Liver (tissue), 9 donors: ENCODE measurements around the gene FAM204A. TPM values are rescaled to one million over a fixed set of nuclear protein-coding genes. Genes with fewer than 3 reads are reported as not detected.
A peak's percentile ranks its signal among the peaks of the same experiment; 100 is the strongest.

Source experiments
- DNase-seq: peaks from one replicate; pipeline ENCODE4 v3.0.0-alpha.2; 2017; ENCODE audit warnings: low spot score
- H3K27ac ChIP-seq, 2 donors: one replicate each; pipeline ENCODE4 v1.7.0; 2013; ENCODE audit warnings: inconsistent platforms in 2 of 2, low read length in 2 of 2, control low read depth in 1 of 2, low read depth in 1 of 2, mild to moderate bottlenecking in 1 of 2
- H3K27me3 ChIP-seq, 4 donors: one replicate each; pipeline versions ENCODE4 v1.6.1 to v1.7.0; 2013; ENCODE audit warnings: low read length in 3 of 4, inconsistent platforms in 1 of 4, mild to moderate bottlenecking in 1 of 4, moderate library complexity in 1 of 4; ENCODE audit not compliant: control insufficient read depth in 4 of 4, insufficient read depth in 4 of 4
- H3K36me3 ChIP-seq, 4 donors: one replicate each; pipeline versions ENCODE4 v1.6.1 to v1.7.0; 2013; ENCODE audit warnings: low read length in 3 of 4, mild to moderate bottlenecking in 3 of 4, low read depth in 1 of 4, moderate library complexity in 1 of 4; ENCODE audit not compliant: control insufficient read depth in 4 of 4, insufficient read depth in 3 of 4
- H3K4me1 ChIP-seq, 4 donors: one replicate each; pipeline versions ENCODE4 v1.6.1 to v1.7.0; 2013; ENCODE audit warnings: low read length in 3 of 4, mild to moderate bottlenecking in 3 of 4, moderate library complexity in 1 of 4; ENCODE audit not compliant: control insufficient read depth in 4 of 4, insufficient read depth in 4 of 4
- H3K4me3 ChIP-seq, 3 donors: one replicate each; pipeline versions ENCODE4 v1.6.1 to v1.7.0; 2013; ENCODE audit warnings: low read length in 3 of 3, control low read depth in 1 of 3, low read depth in 1 of 3, mild to moderate bottlenecking in 1 of 3
- H3K9ac ChIP-seq, 2 donors: one replicate each; pipeline ENCODE4 v1.7.0; 2013; ENCODE audit warnings: low read length in 2 of 2, mild to moderate bottlenecking in 2 of 2, moderate library complexity in 2 of 2, control low read depth in 1 of 2, low read depth in 1 of 2
- H3K9me3 ChIP-seq, 4 donors: one replicate each; pipeline versions ENCODE4 v1.6.1 to v1.7.0; 2013; ENCODE audit warnings: low read length in 3 of 4; ENCODE audit not compliant: control insufficient read depth in 4 of 4
- EGR1 ChIP-seq, 2 donors: IDR thresholded peaks; 2 replicates each; pipeline ENCODE4 v1.6.1; 2016 to 2018; ENCODE audit warnings: antibody characterized with exemption in 2 of 2, low read depth in 2 of 2
- FOXA1 ChIP-seq: IDR thresholded peaks from 2 replicates; pipeline ENCODE4 v1.6.1; 2016; ENCODE audit warnings: antibody characterized with exemption
- FOXA2 ChIP-seq: IDR thresholded peaks from 2 replicates; pipeline ENCODE4 v1.6.1; 2016; ENCODE audit warnings: antibody characterized with exemption
- GABPA ChIP-seq, 2 donors: IDR thresholded peaks in 1 of 2; conservative IDR thresholded peaks in 1 of 2; 2 replicates each; pipeline ENCODE4 v1.6.1; 2016; ENCODE audit warnings: antibody characterized with exemption in 2 of 2, mild to moderate bottlenecking in 1 of 2, moderate library complexity in 1 of 2
- HNF4A ChIP-seq, 2 donors: conservative IDR thresholded peaks; 2 replicates each; pipeline ENCODE4 v1.6.1; 2016; ENCODE audit warnings: antibody characterized with exemption in 2 of 2, mild to moderate bottlenecking in 2 of 2
- HNF4G ChIP-seq: IDR thresholded peaks from 2 replicates; pipeline ENCODE4 v1.6.1; 2016; ENCODE audit warnings: antibody characterized with exemption
- JUND ChIP-seq, 2 donors: IDR thresholded peaks; 2 replicates each; pipeline ENCODE4 v1.6.1; 2016; ENCODE audit warnings: antibody characterized with exemption in 2 of 2
- NR2F2 ChIP-seq: IDR thresholded peaks from 2 replicates; pipeline ENCODE4 v1.6.1; 2016; ENCODE audit warnings: antibody characterized with exemption
- RAD21 ChIP-seq, 2 donors: IDR thresholded peaks; 2 replicates each; pipeline ENCODE4 v1.6.1; 2016; ENCODE audit warnings: antibody characterized with exemption in 2 of 2, mild to moderate bottlenecking in 2 of 2
- RXRA ChIP-seq, 2 donors: IDR thresholded peaks; 2 replicates each; pipeline ENCODE4 v1.6.1; 2017 to 2018; ENCODE audit warnings: antibody characterized with exemption in 2 of 2, mild to moderate bottlenecking in 1 of 2
- SP1 ChIP-seq: IDR thresholded peaks from 2 replicates; pipeline ENCODE4 v1.6.1; 2018; ENCODE audit warnings: antibody characterized with exemption, mild to moderate bottlenecking
- TAF1 ChIP-seq: conservative IDR thresholded peaks from 2 replicates; pipeline ENCODE4 v1.6.1; 2016; ENCODE audit warnings: antibody characterized with exemption, mild to moderate bottlenecking
- YY1 ChIP-seq: IDR thresholded peaks from 2 replicates; pipeline ENCODE4 v1.6.1; 2016; ENCODE audit warnings: antibody characterized with exemption, mild to moderate bottlenecking
- WGBS: extraction: QIAGEN DNeasy Blood & Tissue Kit; methylation state at CpG from one replicate; pipeline ENCODE4 v1.1.7; 2013; 5-methylcytosine and 5-hydroxymethylcytosine counted together
- polyA plus RNA-seq, 2 donors: library from polyadenylated mRNA; stranded (reverse) in 1 of 2; unstranded in 1 of 2; fragments of 200-250 nt in 1 of 2; fragments of >200 nt in 1 of 2; fragmentation: Nextera tagmentation in 1 of 2; extraction: Ambion mirVana in 1 of 2; gene quantifications; one replicate each; pipeline versions ENCODE4 v1.2.1 to v1.2.3, GENCODE V29; 2013 to 2015
- total RNA-seq, 2 donors: library from RNA; depleted of rRNA; stranded (reverse); fragments of >200 nt; gene quantifications; one replicate each; pipeline ENCODE4 v1.2.3, GENCODE V29; 2014
- TF ChIP-seq, protein P1 (sequence below): IDR thresholded peaks from 2 replicates; pipeline ENCODE4 v1.6.1; 2016; ENCODE audit warnings: antibody characterized with exemption
- TF ChIP-seq, protein P2 (sequence below): IDR thresholded peaks from 2 replicates; pipeline ENCODE4 v1.6.1; 2016; ENCODE audit warnings: antibody characterized with exemption
- TF ChIP-seq, protein P3 (sequence below): fragments of 150-350 bp; IDR thresholded peaks from 2 replicates; pipeline ENCODE4 v1.5.1; 2017; ENCODE audit warnings: improper control_type of control experiment, low read depth, low read length; ENCODE audit not compliant: missing input control
- TF ChIP-seq, protein P4 (sequence below): IDR thresholded peaks from 2 replicates; pipeline ENCODE4 v1.6.1; 2016; ENCODE audit warnings: antibody characterized with exemption
- donor health status: healthy.
- donor health status: healthy.
- donor health status: healthy.
- donor health status: healthy.
- donor health status: healthy.

FAM204A gene
- total and polyA plus RNA-seq, 4 donors, result 17.4 to 22.8 (median 21.3) TPM

DNA sequence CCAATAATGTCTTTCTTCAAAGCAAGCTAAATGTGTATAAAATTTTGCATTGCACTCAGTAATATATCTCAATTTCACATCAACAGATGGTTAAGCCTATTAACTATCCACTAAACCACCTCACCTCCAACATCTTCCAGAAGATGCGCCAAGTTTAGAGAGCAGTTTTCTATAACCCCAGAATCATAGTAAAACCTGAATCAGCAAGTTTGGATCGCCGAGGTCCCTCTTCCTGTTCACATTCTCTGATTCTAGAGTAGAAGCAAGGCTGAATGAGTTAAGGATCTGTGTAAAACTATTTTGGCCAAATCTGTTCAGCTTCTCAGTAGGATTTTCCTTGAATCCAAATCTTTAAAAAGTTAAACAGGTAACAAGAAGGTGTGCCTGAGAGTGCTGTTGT, 1.4 kb upstream of the FAM204A start:
- H3K27me3 ChIP-seq, result no peaks in the 10 kb centered on the region
- 88% methylated on average over 3 of the region's 3 CpGs for WGBS
- H3K27ac ChIP-seq, result no peak overlapping the region
- H3K4me1 ChIP-seq, result peaks cover 2 to 20% (median 17%) of the 10 kb centered on the region in 4 donors
- DNase-seq, result no peak
- no peak overlapping the region for H3K4me3 ChIP-seq
- TF ChIP-seq EGR1 (IDR thresholded peaks at IDR 0.05; ENCODE audit: low read depth in 2 of 2), result no peak
- no peak for TF ChIP-seq HNF4G
- TF ChIP-seq, protein P1, sequence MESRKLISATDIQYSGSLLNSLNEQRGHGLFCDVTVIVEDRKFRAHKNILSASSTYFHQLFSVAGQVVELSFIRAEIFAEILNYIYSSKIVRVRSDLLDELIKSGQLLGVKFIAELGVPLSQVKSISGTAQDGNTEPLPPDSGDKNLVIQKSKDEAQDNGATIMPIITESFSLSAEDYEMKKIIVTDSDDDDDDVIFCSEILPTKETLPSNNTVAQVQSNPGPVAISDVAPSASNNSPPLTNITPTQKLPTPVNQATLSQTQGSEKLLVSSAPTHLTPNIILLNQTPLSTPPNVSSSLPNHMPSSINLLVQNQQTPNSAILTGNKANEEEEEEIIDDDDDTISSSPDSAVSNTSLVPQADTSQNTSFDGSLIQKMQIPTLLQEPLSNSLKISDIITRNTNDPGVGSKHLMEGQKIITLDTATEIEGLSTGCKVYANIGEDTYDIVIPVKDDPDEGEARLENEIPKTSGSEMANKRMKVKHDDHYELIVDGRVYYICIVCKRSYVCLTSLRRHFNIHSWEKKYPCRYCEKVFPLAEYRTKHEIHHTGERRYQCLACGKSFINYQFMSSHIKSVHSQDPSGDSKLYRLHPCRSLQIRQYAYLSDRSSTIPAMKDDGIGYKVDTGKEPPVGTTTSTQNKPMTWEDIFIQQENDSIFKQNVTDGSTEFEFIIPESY, result no peak
- H3K9ac ChIP-seq, result no peak overlapping the region
- H3K36me3 ChIP-seq, result no peaks in the 10 kb centered on the region
- no peaks in the 10 kb centered on the region for H3K9me3 ChIP-seq

DNA sequence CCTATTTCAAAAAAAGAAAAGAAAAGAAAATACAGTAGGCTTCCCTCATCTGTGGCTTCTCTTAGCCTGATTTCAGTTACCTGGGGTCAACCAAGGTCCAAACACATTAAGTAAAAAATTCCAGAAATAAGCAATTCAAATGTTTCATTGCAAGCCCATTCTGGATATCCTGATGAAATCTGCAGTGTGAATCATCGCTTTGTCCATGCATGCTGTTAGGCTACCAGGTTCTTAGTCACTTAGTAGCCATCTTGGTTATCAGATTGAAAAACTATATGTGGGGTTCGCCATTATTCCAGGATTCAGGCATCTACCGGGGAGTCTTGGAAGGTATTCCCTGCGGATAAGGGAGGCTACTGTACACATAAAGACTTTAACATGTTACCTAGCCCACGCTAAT, 991 bp upstream of the FAM204A start:
- Histone ChIP-seq H3K9ac (no peak overlapping the region), H3K27ac (no peak overlapping the region), H3K36me3 (no peaks in the 10 kb centered on the region), H3K4me1 (peaks cover 2 to 20% (median 17%) of the 10 kb centered on the region in 4 donors), H3K9me3 (no peaks in the 10 kb centered on the region), H3K4me3 (no peak overlapping the region), H3K27me3 (no peaks in the 10 kb centered on the region)
- 98% methylated on average over 5 of the region's 5 CpGs for WGBS
- no peak for DNase-seq
- TF ChIP-seq JUND (IDR thresholded peaks at IDR 0.05) (no peak), FOXA1 (no peak), RAD21 (IDR thresholded peaks at IDR 0.05) (no peak), RXRA (IDR thresholded peaks at IDR 0.05) (no peak), EGR1 (IDR thresholded peaks at IDR 0.05; ENCODE audit: low read depth in 2 of 2) (no peak), FOXA2 (no peak), HNF4G (no peak), YY1 (no peak)
- TF ChIP-seq, protein P1, result no peak
- TF ChIP-seq, protein P2, sequence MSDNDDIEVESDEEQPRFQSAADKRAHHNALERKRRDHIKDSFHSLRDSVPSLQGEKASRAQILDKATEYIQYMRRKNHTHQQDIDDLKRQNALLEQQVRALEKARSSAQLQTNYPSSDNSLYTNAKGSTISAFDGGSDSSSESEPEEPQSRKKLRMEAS, result no peak
- TF ChIP-seq, protein P3, sequence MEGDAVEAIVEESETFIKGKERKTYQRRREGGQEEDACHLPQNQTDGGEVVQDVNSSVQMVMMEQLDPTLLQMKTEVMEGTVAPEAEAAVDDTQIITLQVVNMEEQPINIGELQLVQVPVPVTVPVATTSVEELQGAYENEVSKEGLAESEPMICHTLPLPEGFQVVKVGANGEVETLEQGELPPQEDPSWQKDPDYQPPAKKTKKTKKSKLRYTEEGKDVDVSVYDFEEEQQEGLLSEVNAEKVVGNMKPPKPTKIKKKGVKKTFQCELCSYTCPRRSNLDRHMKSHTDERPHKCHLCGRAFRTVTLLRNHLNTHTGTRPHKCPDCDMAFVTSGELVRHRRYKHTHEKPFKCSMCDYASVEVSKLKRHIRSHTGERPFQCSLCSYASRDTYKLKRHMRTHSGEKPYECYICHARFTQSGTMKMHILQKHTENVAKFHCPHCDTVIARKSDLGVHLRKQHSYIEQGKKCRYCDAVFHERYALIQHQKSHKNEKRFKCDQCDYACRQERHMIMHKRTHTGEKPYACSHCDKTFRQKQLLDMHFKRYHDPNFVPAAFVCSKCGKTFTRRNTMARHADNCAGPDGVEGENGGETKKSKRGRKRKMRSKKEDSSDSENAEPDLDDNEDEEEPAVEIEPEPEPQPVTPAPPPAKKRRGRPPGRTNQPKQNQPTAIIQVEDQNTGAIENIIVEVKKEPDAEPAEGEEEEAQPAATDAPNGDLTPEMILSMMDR, result no peak

DNA sequence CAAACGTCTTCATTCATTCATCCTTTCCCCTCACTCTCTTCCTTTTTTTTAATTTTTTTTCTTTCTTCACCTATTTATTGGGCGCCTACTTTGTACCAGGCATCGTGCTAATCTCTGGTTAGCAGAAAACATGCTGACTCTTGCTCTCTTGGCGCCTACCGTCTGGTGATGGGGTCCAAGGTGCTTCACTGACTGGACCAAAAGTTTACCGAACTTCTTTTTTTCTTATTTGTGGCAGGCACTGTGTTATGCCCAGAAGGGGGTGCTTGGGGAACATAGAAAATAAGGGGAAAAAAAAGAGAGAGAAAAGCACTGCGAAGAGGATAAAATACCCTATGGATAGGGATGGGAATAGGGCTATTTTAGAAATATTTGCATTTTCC, 505 bp upstream of the FAM204A start:
- Histone ChIP-seq H3K27ac (no peak overlapping the region), H3K4me1 (peaks cover 2 to 20% (median 17%) of the 10 kb centered on the region in 4 donors), H3K4me3 (peak overlapping the region; percentile 93 to 99 (median 97)), H3K9me3 (no peaks in the 10 kb centered on the region), H3K27me3 (no peaks in the 10 kb centered on the region), H3K36me3 (no peaks in the 10 kb centered on the region), H3K9ac (peak overlapping the region in 1 of 2 donors; percentile 94)
- no peak for DNase-seq
- WGBS, result 36% methylated on average over 7 of the region's 7 CpGs
- TF ChIP-seq HNF4G (no peak), GABPA (IDR thresholded peaks at IDR 0.05 in 1 of 2, conservative IDR thresholded peaks at IDR 0.05 in 1 of 2) (no peak), FOXA2 (no peak), SP1 (no peak), HNF4A (conservative IDR thresholded peaks at IDR 0.05) (no peak), NR2F2 (no peak), TAF1 (no peak), RXRA (IDR thresholded peaks at IDR 0.05) (no peak), EGR1 (IDR thresholded peaks at IDR 0.05; ENCODE audit: low read depth in 2 of 2) (no peak), JUND (IDR thresholded peaks at IDR 0.05) (no peak), YY1 (no peak)
- TF ChIP-seq, protein P1, result no peak
- TF ChIP-seq, protein P4, sequence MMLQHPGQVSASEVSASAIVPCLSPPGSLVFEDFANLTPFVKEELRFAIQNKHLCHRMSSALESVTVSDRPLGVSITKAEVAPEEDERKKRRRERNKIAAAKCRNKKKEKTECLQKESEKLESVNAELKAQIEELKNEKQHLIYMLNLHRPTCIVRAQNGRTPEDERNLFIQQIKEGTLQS, result no peak
- TF ChIP-seq, protein P3, result no peak
